Prostate gland (tissue), 2 donors: ENCODE data around the gene POLDIP2. TPM values are rescaled to one million over a fixed set of nuclear protein-coding genes. Genes with fewer than 3 reads are reported as not detected.

Source experiments
- DNase-seq: peaks from one replicate; pipeline ENCODE4 v3.0.0-alpha.2; 2019; ENCODE audit warnings: low spot score
- H3K27ac ChIP-seq, 2 donors: fragments of 200-600 bp; sonication (generic); 2 replicates each; pipeline ENCODE4 v1.5.1; 2017 to 2019
- H3K27me3 ChIP-seq: fragments of 200-600 bp; sonication (generic); replicated peaks from 2 replicates; pipeline ENCODE4 v1.5.1; 2019; ENCODE audit not compliant: insufficient read depth
- H3K36me3 ChIP-seq, 2 donors: fragments of 200-600 bp; sonication (generic); 1 replicate in 1 of 2; 2 replicates in 1 of 2; pipeline versions ENCODE4 v1.5.1 to v1.8.1; 2017 to 2019
- H3K4me1 ChIP-seq: fragments of 200-600 bp; sonication (generic); replicated peaks from 2 replicates; pipeline ENCODE4 v1.5.1; 2019
- H3K4me3 ChIP-seq, 2 donors: fragments of 200-600 bp; sonication (generic); 2 replicates each; pipeline ENCODE4 v1.5.1; 2017 to 2019
- H3K9me3 ChIP-seq: fragments of 200-600 bp; sonication (generic); 2 replicates; pipeline ENCODE4 v1.5.1; 2017
- CTCF ChIP-seq, 4 experiments: fragments of 200-600 bp in 2 of 4; fragments of 450-650 bp in 2 of 4; sonication (generic) in 2 of 4; IDR thresholded peaks; 1 replicate in 3 of 4; 2 replicates in 1 of 4; pipeline ENCODE4 v1.5.1; 2016 to 2019; ENCODE audit warnings: antibody characterized with exemption in 4 of 4, mild to moderate bottlenecking in 2 of 4, moderate library complexity in 2 of 4
- POLR2A ChIP-seq: fragments of 450-650 bp; IDR thresholded peaks from one replicate; pipeline ENCODE4 v1.6.1; 2016; ENCODE audit warnings: antibody characterized with exemption, mild to moderate bottlenecking
- POLR2AphosphoS5 ChIP-seq: sonication (generic); formaldehyde crosslinking; IDR thresholded peaks from one replicate; pipeline ENCODE4 v1.6.1; 2017; ENCODE audit warnings: antibody characterized with exemption
- WGBS: methylation state at CpG from one replicate; pipeline ENCODE4 v1.1.5; 2018; 5-methylcytosine and 5-hydroxymethylcytosine counted together
- intact Hi-C: fragments of 100-400 bp; cut with DNase I; formaldehyde crosslinking; loops from one replicate; pipeline ENCODE4 v1.14.2; 2022
- total RNA-seq, 2 donors: library from RNA; depleted of rRNA; stranded (reverse); fragments of >200 nt; gene quantifications; one replicate each; pipeline ENCODE4 v1.1.0, GENCODE V29; 2016

POLDIP2 gene
- total RNA-seq, 2 donors from 2014 or later = 94.4 to 140 TPM

GRCh38 chr17:28395968-28396367 is 38.6 kb upstream of the POLDIP2 start:
- DNase-seq = no peak
- no peaks in the 10 kb centered on the region for H3K9me3 ChIP-seq
- H3K27ac ChIP-seq = no peak overlapping the region
- peaks cover 0 to 11% of the 10 kb centered on the region in 2 donors for H3K36me3 ChIP-seq
- no peaks in the 10 kb centered on the region for H3K27me3 ChIP-seq
- H3K4me3 ChIP-seq = no peak overlapping the region
- TF ChIP-seq CTCF (IDR thresholded peaks at IDR 0.05) (no peak), POLR2A (no peak), POLR2AphosphoS5 (no peak)
- 86% methylated on average over 6 of the region's 6 CpGs for WGBS
- H3K4me1 ChIP-seq = no peaks in the 10 kb centered on the region
- intact Hi-C loops = no loop called here

- Histone ChIP-seq H3K4me1 (no peaks in the 10 kb centered on the region), H3K27me3 (no peaks in the 10 kb centered on the region), H3K4me3 (no peak overlapping the region), H3K27ac (no peak overlapping the region), H3K36me3 (peaks cover 0 to 11% of the 10 kb centered on the region in 2 donors), H3K9me3 (no peaks in the 10 kb centered on the region)
- intact Hi-C loops = no loop called here
- TF ChIP-seq POLR2AphosphoS5 = no peak
- TF ChIP-seq CTCF (IDR thresholded peaks at IDR 0.05) = no peak
- no peak for TF ChIP-seq POLR2A
- WGBS = 42% methylated on average over 2 of the region's 2 CpGs
- DNase-seq = no peak
Measured at GRCh38 chr17:28395426-28395825, 38.1 kb upstream of the POLDIP2 start.

- no peaks in the 10 kb centered on the region for H3K27me3 ChIP-seq
- no peak for DNase-seq
- no peaks in the 10 kb centered on the region for H3K9me3 ChIP-seq
- peaks cover 0 to 11% of the 10 kb centered on the region in 2 donors for H3K36me3 ChIP-seq
- H3K4me1 ChIP-seq = no peaks in the 10 kb centered on the region
- no peak overlapping the region for H3K4me3 ChIP-seq
- no peak overlapping the region for H3K27ac ChIP-seq
- no peak for TF ChIP-seq CTCF (IDR thresholded peaks at IDR 0.05)
- TF ChIP-seq POLR2AphosphoS5 = no peak
- no peak for TF ChIP-seq POLR2A
- WGBS = 76% methylated on average over 7 of the region's 7 CpGs
- intact Hi-C loops = no loop called here
Measured at GRCh38 chr17:28394337-28395116, 37.2 kb upstream of the POLDIP2 start.

GRCh38 chr17:28392491-28392890 is 35.2 kb upstream of the POLDIP2 start:
- Histone ChIP-seq H3K4me1 (no peaks in the 10 kb centered on the region), H3K27me3 (no peaks in the 10 kb centered on the region), H3K27ac (no peak overlapping the region), H3K36me3 (peaks cover 0 to 17% of the 10 kb centered on the region in 2 donors), H3K4me3 (no peak overlapping the region), H3K9me3 (no peaks in the 10 kb centered on the region)
- intact Hi-C loops = no loop called here
- WGBS = 65% methylated on average over 10 of the region's 10 CpGs
- no peak for TF ChIP-seq POLR2A
- no peak for TF ChIP-seq POLR2AphosphoS5
- no peak for TF ChIP-seq CTCF (IDR thresholded peaks at IDR 0.05)
- no peak for DNase-seq

- Histone ChIP-seq H3K4me1 (no peaks in the 10 kb centered on the region), H3K27me3 (no peaks in the 10 kb centered on the region), H3K9me3 (no peaks in the 10 kb centered on the region), H3K4me3 (no peak overlapping the region), H3K36me3 (peaks cover 0 to 12% of the 10 kb centered on the region in 2 donors), H3K27ac (no peak overlapping the region)
- intact Hi-C loops = no loop called here
- no peak for TF ChIP-seq POLR2AphosphoS5
- no peak for TF ChIP-seq POLR2A
- TF ChIP-seq CTCF (IDR thresholded peaks at IDR 0.05) = no peak
- 43% methylated on average over 2 of the region's 2 CpGs for WGBS
- DNase-seq = no peak
Measured at GRCh38 chr17:28391401-28391800, 34.1 kb upstream of the POLDIP2 start.
